Fibroblast of mammary gland (primary cell): ENCODE data around the gene RTN1.
A peak's percentile ranks its signal among the peaks of the same experiment; 100 is the strongest.

Experiments used
- DNase-seq: peaks from one replicate; pipeline ENCODE4 v3.0.0-alpha.2; 2010; ENCODE audit warnings: low read depth
- H3K4me3 ChIP-seq: 2 replicates; pipeline ENCODE4 v1.5.1; 2011; ENCODE audit warnings: low read depth, mild to moderate bottlenecking, low read length, moderate library complexity; ENCODE audit not compliant: control insufficient read depth
- CTCF ChIP-seq: conservative IDR thresholded peaks from 2 replicates; pipeline ENCODE4 v1.5.1; 2011; ENCODE audit warnings: low read depth, low read length, inconsistent platforms; ENCODE audit not compliant: control insufficient read depth, insufficient read depth

Gene RTN1

DNA sequence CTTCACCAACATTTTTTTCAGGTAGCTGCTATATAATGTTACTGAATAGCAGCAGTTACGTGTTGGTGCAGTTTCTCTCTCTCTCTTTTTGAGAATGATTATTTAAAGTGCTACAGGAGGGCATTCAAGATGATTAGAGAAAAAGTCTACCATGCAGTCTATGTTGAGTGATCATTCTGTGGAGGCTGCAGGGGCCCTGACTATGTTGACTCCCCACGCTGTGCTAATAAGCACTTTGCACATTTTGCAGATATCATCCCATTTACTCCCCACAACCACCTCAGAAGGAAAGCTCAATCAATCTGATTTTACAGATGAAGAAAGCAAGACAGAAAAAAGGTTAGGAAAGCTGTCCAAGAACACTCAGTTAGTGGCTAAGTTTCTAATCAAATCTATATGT lies 87.8 kb downstream of the RTN1 start:
- no peak overlapping the region for H3K4me3 ChIP-seq
- no peak for TF ChIP-seq CTCF
- DNase-seq, result no peak

DNA sequence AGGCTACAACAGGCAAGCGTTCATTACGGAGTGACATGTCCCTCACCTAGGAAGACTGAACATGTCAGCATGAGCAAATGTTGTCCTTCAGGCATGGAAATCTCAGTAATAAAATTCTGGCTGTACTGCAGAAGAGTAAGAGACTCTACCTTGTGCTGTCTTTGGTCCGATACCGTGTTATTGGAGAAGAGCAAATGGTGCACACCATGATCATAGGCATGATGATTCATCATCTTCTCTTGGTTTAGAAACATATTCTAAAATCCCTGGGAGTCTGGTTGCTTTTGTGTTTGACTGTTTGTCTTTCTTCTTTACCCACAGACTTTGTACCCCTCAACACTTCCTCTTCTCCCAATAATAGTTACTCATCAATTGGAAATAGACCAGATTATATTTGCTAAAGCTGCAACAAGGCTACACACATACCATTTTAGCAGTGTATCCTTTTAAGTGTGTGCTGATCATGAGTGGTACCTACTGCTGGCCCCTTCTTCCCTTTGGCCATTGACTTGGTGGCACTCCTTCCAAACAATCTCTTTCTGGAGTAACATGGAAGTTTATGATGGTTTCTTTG lies 93.5 kb downstream of the RTN1 start:
- TF ChIP-seq CTCF, result no peak
- DNase-seq, result no peak
- no peak overlapping the region for H3K4me3 ChIP-seq

DNA sequence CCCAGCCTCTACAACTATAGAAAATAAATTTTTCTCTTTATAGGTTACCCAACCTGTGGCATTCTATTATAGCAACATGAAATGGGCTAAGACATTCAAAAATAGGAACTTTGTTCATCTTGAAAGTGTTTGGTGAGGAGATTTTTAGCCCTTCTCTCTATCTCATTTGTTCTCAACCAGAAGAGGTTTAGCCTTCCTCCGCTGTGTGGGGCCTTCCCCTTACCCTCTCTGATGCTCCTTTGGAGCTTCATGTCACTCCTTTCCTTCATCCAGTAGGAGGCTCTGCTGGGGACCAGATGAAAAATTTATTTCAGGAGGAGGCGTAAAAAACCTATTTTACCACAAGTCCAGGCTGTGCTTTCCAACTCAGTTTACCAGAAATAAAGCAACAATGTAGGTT lies 94.1 kb downstream of the RTN1 start:
- TF ChIP-seq CTCF, result no peak
- H3K4me3 ChIP-seq, result no peak overlapping the region
- DNase-seq, result no peak

DNA sequence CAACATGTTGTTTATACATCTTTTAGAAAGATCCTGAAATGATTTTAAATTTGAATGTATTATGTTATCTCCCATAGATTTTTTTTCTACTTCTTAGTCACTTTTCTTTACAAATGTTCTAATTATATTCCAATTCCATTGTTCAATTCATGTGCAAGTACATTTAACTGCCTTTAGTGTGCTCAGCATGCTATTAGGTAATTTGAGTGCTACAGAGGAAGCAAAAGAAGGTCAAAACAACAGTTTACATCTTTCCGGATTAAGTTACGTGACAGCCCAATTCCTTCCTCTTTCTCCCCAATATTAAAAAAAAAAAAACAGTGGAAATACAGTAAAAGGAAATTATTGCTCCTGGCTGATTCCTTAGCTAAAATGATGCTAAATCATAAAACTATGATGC lies 98.3 kb downstream of the RTN1 start:
- no peak for DNase-seq
- no peak for TF ChIP-seq CTCF
- no peak overlapping the region for H3K4me3 ChIP-seq

DNA sequence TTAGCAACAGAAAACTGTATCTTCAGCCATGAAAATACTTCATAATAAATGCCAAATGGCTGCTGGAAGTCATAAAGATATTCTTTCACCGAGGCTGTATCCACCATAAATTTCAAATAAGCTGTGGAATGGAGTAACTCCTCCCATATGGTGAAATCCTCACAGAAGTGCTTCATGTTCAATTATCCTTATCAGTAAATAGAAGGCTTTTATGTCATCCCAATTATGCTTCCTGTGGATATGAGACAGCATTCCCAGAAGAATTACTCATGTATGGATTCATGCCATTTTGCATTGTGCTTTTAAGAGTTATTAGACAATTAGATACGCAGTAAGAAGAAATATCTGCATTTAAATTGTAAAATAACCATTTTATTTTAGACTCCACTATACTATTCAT lies 99.0 kb downstream of the RTN1 start:
- no peak overlapping the region for H3K4me3 ChIP-seq
- DNase-seq, result peak; percentile 58
- TF ChIP-seq CTCF, result no peak

DNA sequence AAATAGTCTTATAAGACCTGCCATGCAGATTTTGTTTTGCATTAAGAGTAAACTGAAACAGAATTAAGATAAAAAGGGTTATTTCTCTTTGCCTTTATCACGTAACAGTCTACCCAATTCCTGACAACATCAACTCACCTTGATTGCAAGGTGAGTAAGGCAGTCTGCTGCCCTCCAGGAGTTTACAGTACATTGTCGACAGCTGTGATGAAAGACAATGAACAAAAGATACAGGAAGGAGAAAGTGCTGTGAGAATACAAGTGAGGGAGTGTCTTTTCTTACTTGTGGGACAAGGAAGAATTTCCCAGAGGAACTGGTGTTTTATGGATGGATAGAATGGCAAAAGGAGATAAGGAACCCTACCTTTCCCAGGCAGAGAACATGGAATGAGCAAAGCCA lies 101.0 kb downstream of the RTN1 start:
- TF ChIP-seq CTCF, result no peak
- H3K4me3 ChIP-seq, result no peak overlapping the region
- DNase-seq, result no peak

DNA sequence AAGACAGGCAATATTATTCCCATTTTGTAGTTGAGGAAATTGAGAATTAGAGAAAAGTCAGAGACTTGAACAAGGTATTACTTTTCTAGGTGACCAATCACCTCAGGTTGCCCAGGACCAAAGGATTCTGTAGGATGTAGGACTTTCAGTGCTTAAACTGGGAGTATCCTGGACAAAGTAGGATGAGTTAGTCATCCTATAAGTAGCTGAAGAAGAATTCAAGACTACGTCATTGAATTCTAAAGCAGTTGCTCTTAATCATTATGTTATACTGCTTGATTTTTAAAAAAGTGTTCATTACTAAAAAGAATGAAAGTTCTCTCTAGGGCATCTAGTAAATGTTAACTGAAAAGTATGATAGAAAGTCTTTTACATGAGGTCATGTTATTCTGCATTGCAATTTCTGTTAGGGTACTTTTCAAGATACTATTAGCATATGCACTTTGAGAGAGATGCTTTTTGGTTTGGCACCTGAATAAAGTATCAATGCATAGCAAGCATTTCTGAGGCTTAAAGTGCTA lies 101.7 kb downstream of the RTN1 start:
- no peak for TF ChIP-seq CTCF
- DNase-seq, result peak; percentile 10
- no peak overlapping the region for H3K4me3 ChIP-seq
